HL-60 (cell line): Measurements from ENCODE around the gene CDK8.

Experiments
- CTCF ChIP-seq: IDR thresholded peaks from one replicate; pipeline ENCODE4 v1.5.1; 2011; ENCODE audit warnings: low read length, control low read depth, inconsistent platforms; ENCODE audit not compliant: insufficient read depth
- GABPA ChIP-seq: IDR thresholded peaks from 2 replicates; pipeline ENCODE4 v1.6.1; 2012; ENCODE audit warnings: low read depth
- POLR2AphosphoS5 ChIP-seq: IDR thresholded peaks from 2 replicates; pipeline ENCODE4 v1.6.1; 2012; ENCODE audit warnings: low read depth
- REST ChIP-seq: IDR thresholded peaks from 2 replicates; pipeline ENCODE4 v1.6.1; 2012; ENCODE audit warnings: low read depth; ENCODE audit not compliant: insufficient replicate concordance

- TF ChIP-seq REST, result no peak
- TF ChIP-seq CTCF, result no peak
- no peak for TF ChIP-seq POLR2AphosphoS5
- TF ChIP-seq GABPA, result no peak
Measured at GRCh38 chr13:26342898-26343297, 89.0 kb downstream of the CDK8 start.
